Measurements from ENCODE around the gene TMEM91.

DNA sequence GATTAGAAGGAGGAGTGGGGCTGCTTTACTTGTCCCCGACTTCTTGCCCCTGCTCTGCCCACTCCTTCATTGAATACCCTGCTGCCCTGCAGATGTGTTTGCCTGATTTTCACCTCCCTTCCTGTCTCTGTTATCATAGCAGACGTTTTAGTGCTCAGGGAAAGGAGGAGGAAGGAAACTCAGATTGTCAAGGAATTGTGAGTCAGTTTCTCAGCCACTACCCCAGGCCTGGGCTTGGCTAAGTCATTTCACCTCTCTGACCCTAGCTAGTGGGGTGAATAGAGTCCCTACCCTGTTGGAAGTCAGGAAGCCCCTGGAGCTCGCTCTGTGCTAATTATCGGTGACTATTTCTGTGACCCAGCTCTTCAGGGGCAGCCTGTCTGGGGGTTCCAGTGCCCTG, 25.1 kb downstream of the TMEM91 start:
- TF ChIP-seq POLR2A (IDR thresholded peaks at IDR 0.05; ENCODE audit: low read length), result no peak
- no peak for TF ChIP-seq GATA1 (IDR thresholded peaks at IDR 0.05; ENCODE audit: low read depth, low read length)
